GM23248 (cell line): ENCODE data around the gene MYH11. TPM values are rescaled to one million over a fixed set of nuclear protein-coding genes. Genes with fewer than 3 reads are reported as not detected.

ENCODE experiments used
- DNase-seq: peaks from one replicate; pipeline ENCODE4 v3.0.0-alpha.2; 2015
- H2AFZ ChIP-seq: fragments of 200-600 bp; sonication (generic); 2 replicates; pipeline ENCODE4 v1.6.1; 2016; ENCODE audit warnings: antibody characterized with exemption
- H3F3A ChIP-seq: fragments of 200-600 bp; sonication (generic); 2 replicates; pipeline ENCODE4 v1.6.1; 2016; ENCODE audit warnings: mild to moderate bottlenecking, antibody characterized with exemption, mixed run types; ENCODE audit not compliant: insufficient read depth
- H3K27ac ChIP-seq: fragments of 200-600 bp; sonication (generic); 2 replicates; pipeline ENCODE4 v1.5.1; 2016; ENCODE audit warnings: mild to moderate bottlenecking
- H3K27me3 ChIP-seq: fragments of 200-600 bp; sonication (generic); replicated peaks from 2 replicates; pipeline ENCODE4 v1.6.1; 2016; ENCODE audit warnings: mild to moderate bottlenecking; ENCODE audit not compliant: insufficient read depth
- H3K36me3 ChIP-seq: fragments of 200-600 bp; sonication (generic); 2 replicates; pipeline ENCODE4 v1.6.1; 2016; ENCODE audit warnings: low read depth, mild to moderate bottlenecking
- H3K4me1 ChIP-seq: fragments of 200-600 bp; sonication (generic); 2 replicates; pipeline ENCODE4 v1.6.1; 2016; ENCODE audit warnings: mild to moderate bottlenecking; ENCODE audit not compliant: insufficient read depth
- H3K4me2 ChIP-seq: fragments of 200-600 bp; sonication (generic); one replicate; pipeline ENCODE4 v1.6.1; 2016; ENCODE audit warnings: mild to moderate bottlenecking; ENCODE audit not compliant: unreplicated experiment
- H3K4me3 ChIP-seq: fragments of 200-600 bp; sonication (generic); 2 replicates; pipeline ENCODE4 v1.5.1; 2016; ENCODE audit warnings: mild to moderate bottlenecking
- H3K79me2 ChIP-seq: fragments of 200-600 bp; sonication (generic); 2 replicates; pipeline ENCODE4 v1.6.1; 2016; ENCODE audit warnings: mild to moderate bottlenecking; ENCODE audit not compliant: insufficient read depth
- H3K9ac ChIP-seq: fragments of 200-600 bp; sonication (generic); 2 replicates; pipeline ENCODE4 v1.6.1; 2016; ENCODE audit warnings: mild to moderate bottlenecking
- H3K9me2 ChIP-seq: fragments of 200-600 bp; sonication (generic); 2 replicates; pipeline ENCODE4 v1.6.1; 2016; ENCODE audit warnings: mixed run types, mild to moderate bottlenecking, moderate library complexity; ENCODE audit not compliant: insufficient read depth
- H3K9me3 ChIP-seq: fragments of 200-600 bp; sonication (generic); one replicate; pipeline ENCODE4 v1.6.1; 2017; ENCODE audit warnings: low read depth
- H4K20me1 ChIP-seq: fragments of 200-600 bp; sonication (generic); 2 replicates; pipeline ENCODE4 v1.6.0; 2016; ENCODE audit not compliant: insufficient read depth
- EZH2 ChIP-seq: fragments of 200-600 bp; sonication (generic); IDR thresholded peaks from 2 replicates; pipeline ENCODE4 v1.6.1; 2018; ENCODE audit warnings: antibody characterized with exemption, mild to moderate bottlenecking; ENCODE audit not compliant: insufficient read depth, poor library complexity, severe bottlenecking
- EZH2phosphoT487 ChIP-seq: fragments of 200-600 bp; sonication (generic); IDR thresholded peaks from 2 replicates; pipeline ENCODE4 v1.6.1; 2018; ENCODE audit warnings: antibody characterized with exemption, moderate library complexity, mild to moderate bottlenecking, low read depth; ENCODE audit not compliant: insufficient read depth
- WGBS, 2 experiments: methylation state at CpG; one replicate each; pipeline ENCODE4 v1.1.6; 2015 to 2017; ENCODE audit warnings: low lambda C conversion rate in 2 of 2, low coverage in 1 of 2; ENCODE audit errors: missing lambda C conversion rate in 2 of 2; 5-methylcytosine and 5-hydroxymethylcytosine counted together
- in situ Hi-C: fragments of 300-500 bp; cut with MboI; formaldehyde crosslinking; loops from 2 replicates; pipeline ENCODE4 v1.15.0; 2020
- polyA plus RNA-seq: library from polyadenylated mRNA; unstranded; fragments of >200 nt; fragmentation: Nextera tagmentation; extraction: Ambion mirVana; gene quantifications from 2 replicates; pipeline ENCODE4 v1.2.1, GENCODE V29; 2016
- total RNA-seq: library from RNA; depleted of rRNA; stranded (reverse); fragments of >200 nt; shearing (Covaris generic); gene quantifications from 2 replicates; pipeline ENCODE4 v1.2.3, GENCODE V29; 2014

MYH11 gene
- total and polyA plus RNA-seq, 2 experiments from 2014 or later = 0.79 TPM; not detected in 1

GRCh38 chr16:15778999-15779614 lies 77.7 kb downstream of the MYH11 start:
- Histone ChIP-seq H3K4me3 (no peak overlapping the region), H3K4me2 (no peak overlapping the region), H3K4me1 (no peaks in the 10 kb centered on the region), H3K9ac (no peak overlapping the region), H4K20me1 (no peaks in the 10 kb centered on the region), H3K27ac (no peak overlapping the region), H3K36me3 (no peaks in the 10 kb centered on the region), H3F3A (no peaks in the 10 kb centered on the region), H3K27me3 (peaks cover 14% of the 10 kb centered on the region; the same call in 1 of the 2 replicates), H2AFZ (no peak overlapping the region), H3K9me3 (no peaks in the 10 kb centered on the region), H3K9me2 (no peaks in the 10 kb centered on the region), H3K79me2 (no peaks in the 10 kb centered on the region)
- 61 to 71% methylated on average over 6 of the region's 6 CpGs for WGBS, 2 experiments
- in situ Hi-C loops = loop anchor here (10.0 kb wide), 1 partner anchor 346 kb away; no protein-coding TSS in a partner anchor
- no peak for DNase-seq
- TF ChIP-seq EZH2 (no peak), EZH2phosphoT487 (no peak)

- Histone ChIP-seq H4K20me1 (no peaks in the 10 kb centered on the region), H3F3A (no peaks in the 10 kb centered on the region), H3K27ac (no peak overlapping the region), H3K4me1 (no peaks in the 10 kb centered on the region), H3K4me2 (no peak overlapping the region), H3K27me3 (peaks cover 22% of the 10 kb centered on the region; the same call in 1 of the 2 replicates), H3K4me3 (no peak overlapping the region), H3K9ac (no peak overlapping the region), H3K9me3 (no peaks in the 10 kb centered on the region), H3K79me2 (no peaks in the 10 kb centered on the region), H3K36me3 (no peaks in the 10 kb centered on the region), H3K9me2 (no peaks in the 10 kb centered on the region), H2AFZ (no peak overlapping the region)
- WGBS, 2 experiments = 85% methylated on average over 8 of the region's 8 CpGs
- DNase-seq = no peak
- in situ Hi-C loops = loop anchor here (10.0 kb wide), 1 partner anchor 347 kb away; no protein-coding TSS in a partner anchor
- TF ChIP-seq EZH2phosphoT487 (no peak), EZH2 (no peak)
Observed at GRCh38 chr16:15778204-15778743, 78.6 kb downstream of the MYH11 start.

- Histone ChIP-seq H4K20me1 (no peaks in the 10 kb centered on the region), H3K9me3 (no peaks in the 10 kb centered on the region), H3K36me3 (no peaks in the 10 kb centered on the region), H3K4me1 (no peaks in the 10 kb centered on the region), H3K4me2 (no peak overlapping the region), H3K79me2 (no peaks in the 10 kb centered on the region), H3K4me3 (no peak overlapping the region), H3F3A (no peaks in the 10 kb centered on the region), H2AFZ (no peak overlapping the region), H3K9ac (no peak overlapping the region), H3K27ac (no peak overlapping the region), H3K9me2 (no peaks in the 10 kb centered on the region), H3K27me3 (peaks cover 20% of the 10 kb centered on the region; the same call in 1 of the 2 replicates)
- in situ Hi-C loops = loop anchor here (10.0 kb wide), 1 partner anchor 347 kb away; no protein-coding TSS in a partner anchor
- peak; percentile 39 for DNase-seq
- WGBS, 2 experiments = 58 to 60% methylated on average over 11 of the region's 11 CpGs
- TF ChIP-seq EZH2phosphoT487 (no peak), EZH2 (no peak)
Observed at GRCh38 chr16:15777533-15778203, 79.2 kb downstream of the MYH11 start.

GRCh38 chr16:15776572-15776971 lies 80.3 kb downstream of the MYH11 start:
- in situ Hi-C loops = loop anchor here (10.0 kb wide), 1 partner anchor 348 kb away; no protein-coding TSS in a partner anchor
- DNase-seq = no peak
- H3K79me2 ChIP-seq = no peaks in the 10 kb centered on the region
- H3K36me3 ChIP-seq = no peaks in the 10 kb centered on the region
- no peak overlapping the region for H3K4me2 ChIP-seq
- H3K9me3 ChIP-seq = no peaks in the 10 kb centered on the region
- no peaks in the 10 kb centered on the region for H4K20me1 ChIP-seq
- no peak for TF ChIP-seq EZH2
- no peak for TF ChIP-seq EZH2phosphoT487
- no peak overlapping the region for H2AFZ ChIP-seq
- H3K9me2 ChIP-seq = no peaks in the 10 kb centered on the region
- 34 to 39% methylated on average over 10 of the region's 10 CpGs for WGBS, 2 experiments
- H3F3A ChIP-seq = no peaks in the 10 kb centered on the region
- no peaks in the 10 kb centered on the region for H3K4me1 ChIP-seq
- H3K27me3 ChIP-seq = peaks cover 20% of the 10 kb centered on the region; the same call in 1 of the 2 replicates
- no peak overlapping the region for H3K27ac ChIP-seq
- no peak overlapping the region for H3K9ac ChIP-seq
- H3K4me3 ChIP-seq = no peak overlapping the region
